Mucosa of rectum (tissue), 2 donors: ENCODE results near the gene DBX2.
"Not testable (repeated sequence)": the region's sequence is repeated elsewhere in the genome, so short reads cannot be mapped to it uniquely, and the experiment has no call there.

Experiments used
- H3K27ac ChIP-seq, 2 donors: one replicate each; pipeline ENCODE4 v1.7.0; 2013; ENCODE audit warnings: inconsistent platforms in 2 of 2, low read depth in 2 of 2, low read length in 2 of 2
- H3K27me3 ChIP-seq, 2 donors: one replicate each; pipeline ENCODE4 v1.7.0; 2013; ENCODE audit warnings: low read length in 2 of 2; ENCODE audit not compliant: control insufficient read depth in 2 of 2, insufficient read depth in 2 of 2
- H3K36me3 ChIP-seq, 2 donors: one replicate each; pipeline ENCODE4 v1.7.0; 2013; ENCODE audit warnings: low read length in 2 of 2; ENCODE audit not compliant: control insufficient read depth in 2 of 2, insufficient read depth in 2 of 2
- H3K4me1 ChIP-seq, 2 donors: one replicate each; pipeline ENCODE4 v1.7.0; 2013; ENCODE audit warnings: low read length in 2 of 2, mild to moderate bottlenecking in 1 of 2; ENCODE audit not compliant: control insufficient read depth in 2 of 2, insufficient read depth in 2 of 2
- H3K4me3 ChIP-seq, 2 donors: one replicate each; pipeline ENCODE4 v1.7.0; 2013; ENCODE audit warnings: low read length in 2 of 2
- H3K9ac ChIP-seq, 2 donors: one replicate each; pipeline ENCODE4 v1.7.0; 2013; ENCODE audit warnings: low read length in 2 of 2, low read depth in 1 of 2, mild to moderate bottlenecking in 1 of 2
- H3K9me3 ChIP-seq, 2 donors: one replicate each; pipeline ENCODE4 v1.7.0; 2013; ENCODE audit warnings: low read length in 2 of 2; ENCODE audit not compliant: control insufficient read depth in 2 of 2
- donor health status: healthy.
- donor health status: Normal muscosa, but diverticular disease.

DBX2 gene

DNA sequence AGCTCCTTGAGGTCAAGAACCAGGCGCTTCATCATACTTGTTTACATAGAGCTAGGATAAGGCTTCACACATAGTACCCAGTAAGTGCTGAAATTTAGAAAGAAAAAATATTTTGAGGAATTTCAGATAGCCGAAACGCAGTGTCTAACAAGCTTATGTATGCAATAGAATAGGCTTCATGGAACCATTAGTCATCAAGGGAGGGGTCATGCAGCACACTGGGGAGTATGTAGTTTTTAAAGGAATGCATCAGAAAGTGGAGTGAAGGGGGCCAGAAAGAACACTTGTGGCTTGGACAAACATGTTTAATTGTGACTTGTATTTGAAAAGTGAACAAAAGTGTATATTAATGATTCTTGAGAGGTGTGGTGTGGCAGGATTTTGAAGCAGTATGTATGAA, 38.1 kb downstream of the DBX2 start:
- H3K4me1 ChIP-seq: no peaks in the 10 kb centered on the region
- H3K27me3 ChIP-seq: no peaks in the 10 kb centered on the region
- no peak overlapping the region for H3K4me3 ChIP-seq
- no peak overlapping the region for H3K27ac ChIP-seq
- H3K9me3 ChIP-seq: no peaks in the 10 kb centered on the region
- no peaks in the 10 kb centered on the region for H3K36me3 ChIP-seq
- no peak overlapping the region for H3K9ac ChIP-seq

DNA sequence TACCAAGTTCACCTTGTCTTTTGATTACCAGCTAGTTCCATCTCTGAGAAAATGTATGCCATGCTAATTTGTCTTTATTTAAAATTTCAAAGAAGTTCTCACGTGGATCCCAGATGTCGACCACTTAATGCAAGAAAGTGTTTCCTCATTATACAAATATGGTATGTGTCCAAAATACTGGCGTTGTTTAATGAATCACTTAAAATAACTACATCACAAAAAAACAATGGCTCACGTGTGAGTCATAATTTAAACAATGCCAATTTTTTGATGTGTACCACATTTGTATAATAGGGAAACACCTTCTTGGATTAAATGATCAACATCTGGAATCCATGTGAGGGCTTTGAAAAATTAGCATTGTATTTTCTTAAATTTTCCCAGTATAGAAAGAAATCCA, 40.8 kb downstream of the DBX2 start:
- Histone ChIP-seq H3K27ac (no peak overlapping the region), H3K9me3 (no peaks in the 10 kb centered on the region), H3K36me3 (no peaks in the 10 kb centered on the region), H3K9ac (no peak overlapping the region), H3K27me3 (no peaks in the 10 kb centered on the region), H3K4me3 (no peak overlapping the region), H3K4me1 (no peaks in the 10 kb centered on the region)

DNA sequence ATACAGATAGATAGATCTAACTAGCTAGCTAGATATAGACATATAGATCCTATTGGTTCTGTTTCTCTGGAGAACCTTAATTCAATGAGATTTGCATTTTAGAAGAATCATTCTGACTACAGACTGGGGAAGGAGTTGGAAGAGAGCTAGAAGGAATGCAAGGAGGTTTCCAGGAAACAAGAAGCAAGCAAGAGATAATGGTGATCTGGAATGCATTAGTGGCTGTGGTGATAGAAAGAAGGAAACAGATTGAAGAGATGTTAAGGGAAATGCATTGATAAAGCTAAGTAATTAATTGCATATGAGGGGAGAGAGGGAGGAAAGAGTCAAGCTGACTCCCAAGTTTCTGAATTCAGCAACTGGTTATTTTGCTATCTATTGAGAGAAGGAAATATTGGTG, 42.7 kb downstream of the DBX2 start:
- Histone ChIP-seq H3K36me3 (no peaks in the 10 kb centered on the region), H3K4me3 (no peak overlapping the region), H3K4me1 (no peaks in the 10 kb centered on the region), H3K9me3 (no peaks in the 10 kb centered on the region), H3K27me3 (no peaks in the 10 kb centered on the region), H3K27ac (no peak overlapping the region), H3K9ac (no peak overlapping the region)

DNA sequence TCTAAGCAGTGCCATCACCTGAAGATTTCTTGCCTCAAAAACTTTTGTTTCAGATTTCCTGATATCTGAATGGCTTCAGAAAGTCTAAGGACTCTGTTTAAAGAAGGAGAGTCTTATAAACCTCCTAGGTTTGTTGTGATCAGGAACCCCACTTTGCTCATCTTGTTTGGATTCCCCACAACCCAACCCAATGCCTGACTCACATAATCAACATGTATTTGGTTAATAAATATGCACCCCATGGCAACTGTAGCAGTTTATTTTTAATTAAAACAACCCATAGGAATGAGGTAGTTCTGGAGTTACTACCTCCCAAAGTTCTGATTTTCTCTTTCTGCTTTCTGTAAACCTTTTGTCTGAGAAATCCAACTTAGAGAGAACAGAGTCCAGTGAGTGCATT, 51.5 kb downstream of the DBX2 start:
- Histone ChIP-seq H3K27me3 (no peaks in the 10 kb centered on the region), H3K9ac (no peak overlapping the region), H3K4me1 (no peaks in the 10 kb centered on the region), H3K36me3 (no peaks in the 10 kb centered on the region), H3K27ac (no peak overlapping the region), H3K4me3 (no peak overlapping the region), H3K9me3 (no peaks in the 10 kb centered on the region)

DNA sequence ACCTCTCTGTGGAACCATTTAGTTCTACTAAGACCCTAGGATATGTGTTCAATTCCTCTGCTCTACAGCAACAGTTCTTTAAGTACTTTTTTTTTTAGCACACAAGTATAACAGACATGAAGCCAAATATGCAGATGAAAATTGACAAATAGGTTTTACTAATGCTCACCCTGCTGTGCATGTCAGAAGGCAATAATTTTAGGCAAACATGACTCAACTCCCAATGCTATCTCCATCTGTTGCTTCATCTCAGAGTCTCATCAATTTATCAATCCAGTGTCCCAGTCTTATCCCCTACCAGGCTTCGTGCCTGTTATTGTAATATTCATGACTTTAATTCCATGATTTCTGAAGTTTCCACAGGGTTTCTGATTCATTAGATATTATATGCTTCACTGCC, 57.7 kb downstream of the DBX2 start:
- Histone ChIP-seq H3K36me3 (no peaks in the 10 kb centered on the region), H3K4me1 (no peaks in the 10 kb centered on the region), H3K27me3 (no peaks in the 10 kb centered on the region), H3K9ac (no peak overlapping the region), H3K27ac (no peak overlapping the region), H3K4me3 (no peak overlapping the region), H3K9me3 (no peaks in the 10 kb centered on the region)

DNA sequence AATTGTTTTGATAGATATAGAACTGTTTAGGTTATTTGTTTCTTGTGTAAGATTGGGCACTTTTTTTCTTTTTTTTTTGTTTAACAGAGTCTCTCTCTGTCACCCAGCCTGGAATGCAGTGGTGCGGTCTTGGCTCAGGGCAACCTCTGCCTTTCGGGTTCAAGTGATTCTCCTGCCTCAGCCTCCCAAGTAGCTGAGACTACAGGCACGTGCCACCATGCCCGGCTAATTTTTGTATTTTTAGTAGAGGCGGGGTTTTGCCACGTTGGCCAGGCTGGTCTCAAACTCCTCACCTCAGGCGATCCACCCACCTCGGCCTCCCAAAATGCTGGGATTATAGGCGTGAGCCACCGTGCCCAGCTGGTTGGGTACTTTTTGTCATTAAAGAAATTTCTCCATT, 66.0 kb downstream of the DBX2 start:
- not testable (repeated sequence) for H3K4me3 ChIP-seq, H3K9ac ChIP-seq, H3K4me1 ChIP-seq, H3K36me3 ChIP-seq, H3K27ac ChIP-seq, H3K9me3 ChIP-seq, H3K27me3 ChIP-seq

DNA sequence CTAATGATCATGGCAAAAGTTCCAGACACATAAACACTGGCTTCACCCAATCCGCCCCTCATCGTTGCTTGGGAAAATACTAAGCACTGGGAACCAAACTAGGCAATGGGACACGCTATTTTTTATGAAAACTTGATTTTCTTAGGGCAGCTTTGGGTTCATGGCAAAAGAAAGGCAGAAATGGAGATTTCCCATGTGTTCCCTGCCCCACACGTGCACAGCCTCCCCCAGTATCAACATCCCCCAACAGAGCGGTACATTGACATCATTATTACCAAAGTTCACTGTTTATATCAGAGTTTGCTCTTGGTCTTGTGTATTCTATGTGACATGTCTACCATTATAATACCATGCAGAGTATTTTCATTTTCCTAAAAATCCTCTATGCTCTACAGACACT, 71.0 kb downstream of the DBX2 start:
- Histone ChIP-seq H3K9ac (no peak overlapping the region), H3K4me3 (no peak overlapping the region), H3K36me3 (no peaks in the 10 kb centered on the region), H3K27me3 (no peaks in the 10 kb centered on the region), H3K27ac (no peak overlapping the region), H3K4me1 (no peaks in the 10 kb centered on the region), H3K9me3 (no peaks in the 10 kb centered on the region)

DNA sequence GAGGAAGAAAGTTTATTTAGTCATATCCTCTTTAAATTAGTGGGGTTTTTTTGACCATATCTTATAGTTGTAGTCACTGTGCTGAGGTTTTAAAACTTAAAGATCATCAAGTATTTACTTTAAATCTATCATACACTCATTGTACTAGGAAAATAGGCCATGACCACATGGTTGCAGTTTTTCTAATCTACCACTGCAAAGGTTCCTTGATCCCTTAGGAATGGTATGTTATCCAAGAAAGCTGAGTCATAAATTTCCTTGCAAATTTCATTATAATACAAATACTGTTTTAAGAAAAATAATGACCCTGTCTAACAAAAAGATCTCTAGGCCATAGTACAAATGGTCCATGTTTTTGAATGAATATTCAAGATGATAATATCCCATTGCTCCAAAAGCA, 74.7 kb downstream of the DBX2 start:
- H3K27me3 ChIP-seq: no peaks in the 10 kb centered on the region
- H3K4me1 ChIP-seq: no peaks in the 10 kb centered on the region
- no peak overlapping the region for H3K4me3 ChIP-seq
- H3K9me3 ChIP-seq: no peaks in the 10 kb centered on the region
- no peaks in the 10 kb centered on the region for H3K36me3 ChIP-seq
- H3K27ac ChIP-seq: no peak overlapping the region
- H3K9ac ChIP-seq: no peak overlapping the region

DNA sequence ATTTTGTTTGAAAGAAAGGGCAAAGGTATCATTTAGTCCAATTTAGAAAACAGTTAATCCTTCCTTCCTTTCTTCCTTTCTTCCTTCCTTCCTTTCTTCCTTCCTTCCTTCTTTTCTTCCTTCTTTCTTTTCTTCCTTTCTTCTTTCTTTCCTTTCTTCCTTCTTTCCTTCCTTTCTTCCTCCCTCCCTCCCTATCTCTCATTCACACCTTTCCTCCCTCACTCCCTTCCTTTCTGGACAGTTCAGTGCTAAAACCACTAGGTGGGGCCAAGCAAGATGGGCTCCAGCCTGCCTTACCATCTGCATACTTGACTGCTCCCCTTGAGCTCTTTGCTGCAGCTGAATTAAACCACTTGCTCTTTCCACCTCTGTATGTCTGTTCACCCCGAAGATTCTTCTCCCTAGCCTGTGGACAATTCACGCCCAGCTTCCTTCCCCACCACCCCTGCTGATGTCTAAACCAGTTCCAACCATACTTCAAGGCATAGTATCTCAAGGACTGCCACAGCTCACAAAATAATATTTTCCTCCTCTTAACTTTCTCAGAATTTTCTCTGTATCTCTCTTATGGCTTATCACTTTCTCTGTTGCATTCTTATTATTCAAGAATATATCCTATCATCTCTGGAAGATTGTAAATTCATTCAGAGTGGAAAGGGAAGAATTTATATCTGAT, 78.0 kb downstream of the DBX2 start:
- H3K4me3 ChIP-seq: no peak overlapping the region
- H3K27ac ChIP-seq: no peak overlapping the region
- H3K9me3 ChIP-seq: no peaks in the 10 kb centered on the region
- no peaks in the 10 kb centered on the region for H3K36me3 ChIP-seq
- no peaks in the 10 kb centered on the region for H3K4me1 ChIP-seq
- no peak overlapping the region for H3K9ac ChIP-seq
- H3K27me3 ChIP-seq: no peaks in the 10 kb centered on the region

DNA sequence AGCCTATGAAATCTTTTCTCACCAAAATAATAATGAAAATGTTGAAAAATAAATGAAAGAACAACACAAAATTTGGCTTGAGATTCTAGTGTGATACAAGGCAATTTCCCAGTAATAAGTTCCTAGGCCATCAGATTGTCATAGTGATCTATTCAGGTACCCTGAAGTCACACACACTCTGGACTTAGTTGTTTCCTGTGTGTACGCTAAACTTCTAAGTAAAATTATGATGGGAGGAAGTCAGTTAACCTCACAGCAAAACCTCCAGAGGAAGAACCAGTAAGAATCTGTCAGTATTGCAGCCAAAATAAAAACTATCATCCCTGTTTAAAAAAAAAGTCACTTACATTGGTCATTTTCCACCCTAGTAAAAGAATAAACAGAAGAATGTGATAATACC, 81.9 kb downstream of the DBX2 start:
- H3K9me3 ChIP-seq: peaks cover 0 to 3% of the 10 kb centered on the region in 2 donors
- no peaks in the 10 kb centered on the region for H3K4me1 ChIP-seq
- H3K4me3 ChIP-seq: no peak overlapping the region
- H3K27ac ChIP-seq: no peak overlapping the region
- H3K9ac ChIP-seq: no peak overlapping the region
- no peaks in the 10 kb centered on the region for H3K36me3 ChIP-seq
- no peaks in the 10 kb centered on the region for H3K27me3 ChIP-seq
